ENCODE measurements around the gene SRGAP1.

DNA sequence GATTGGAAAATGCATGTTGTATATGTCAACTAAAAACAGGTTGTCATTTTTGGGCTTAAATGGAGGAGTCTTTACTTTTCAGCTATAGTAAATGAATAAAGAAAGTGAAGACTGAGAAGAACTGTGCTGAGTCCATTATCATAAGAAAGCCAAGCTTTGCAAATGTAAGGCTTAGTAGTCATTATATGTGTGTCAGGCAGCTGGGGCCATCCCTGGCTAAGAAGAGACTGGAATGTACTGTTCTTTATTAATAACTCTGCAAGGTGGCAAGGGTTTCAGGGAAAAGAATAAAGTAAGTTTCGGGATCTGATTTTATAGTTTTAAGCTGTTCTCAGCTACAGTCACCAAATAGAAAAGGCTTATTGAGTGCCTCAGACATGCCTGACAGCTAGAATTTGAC, 48.7 kb downstream of the SRGAP1 start:
- TF ChIP-seq, protein P1, sequence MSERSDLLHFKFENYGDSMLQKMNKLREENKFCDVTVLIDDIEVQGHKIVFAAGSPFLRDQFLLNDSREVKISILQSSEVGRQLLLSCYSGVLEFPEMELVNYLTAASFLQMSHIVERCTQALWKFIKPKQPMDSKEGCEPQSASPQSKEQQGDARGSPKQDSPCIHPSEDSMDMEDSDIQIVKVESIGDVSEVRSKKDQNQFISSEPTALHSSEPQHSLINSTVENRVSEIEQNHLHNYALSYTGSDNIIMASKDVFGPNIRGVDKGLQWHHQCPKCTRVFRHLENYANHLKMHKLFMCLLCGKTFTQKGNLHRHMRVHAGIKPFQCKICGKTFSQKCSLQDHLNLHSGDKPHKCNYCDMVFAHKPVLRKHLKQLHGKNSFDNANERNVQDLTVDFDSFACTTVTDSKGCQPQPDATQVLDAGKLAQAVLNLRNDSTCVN (tag by site-specific recombination; optimal IDR thresholded peaks at IDR 0.05): no peak
- TF ChIP-seq ZNF76 (tag by site-specific recombination; IDR thresholded peaks at IDR 0.05; ENCODE audit: borderline replicate concordance, low read depth): no peak
- no peak for TF ChIP-seq SETDB1 (IDR thresholded peaks at IDR 0.05; ENCODE audit: insufficient read length, low read length)
- no peak for TF ChIP-seq ZNF600 (tag by site-specific recombination; IDR thresholded peaks at IDR 0.05)
- TF ChIP-seq ZBTB7A (tag by site-specific recombination; IDR thresholded peaks at IDR 0.05; ENCODE audit: low read depth): no peak
- TF ChIP-seq ZNF792 (tag by site-specific recombination; IDR thresholded peaks at IDR 0.05): no peak
- TF ChIP-seq, protein P2, sequence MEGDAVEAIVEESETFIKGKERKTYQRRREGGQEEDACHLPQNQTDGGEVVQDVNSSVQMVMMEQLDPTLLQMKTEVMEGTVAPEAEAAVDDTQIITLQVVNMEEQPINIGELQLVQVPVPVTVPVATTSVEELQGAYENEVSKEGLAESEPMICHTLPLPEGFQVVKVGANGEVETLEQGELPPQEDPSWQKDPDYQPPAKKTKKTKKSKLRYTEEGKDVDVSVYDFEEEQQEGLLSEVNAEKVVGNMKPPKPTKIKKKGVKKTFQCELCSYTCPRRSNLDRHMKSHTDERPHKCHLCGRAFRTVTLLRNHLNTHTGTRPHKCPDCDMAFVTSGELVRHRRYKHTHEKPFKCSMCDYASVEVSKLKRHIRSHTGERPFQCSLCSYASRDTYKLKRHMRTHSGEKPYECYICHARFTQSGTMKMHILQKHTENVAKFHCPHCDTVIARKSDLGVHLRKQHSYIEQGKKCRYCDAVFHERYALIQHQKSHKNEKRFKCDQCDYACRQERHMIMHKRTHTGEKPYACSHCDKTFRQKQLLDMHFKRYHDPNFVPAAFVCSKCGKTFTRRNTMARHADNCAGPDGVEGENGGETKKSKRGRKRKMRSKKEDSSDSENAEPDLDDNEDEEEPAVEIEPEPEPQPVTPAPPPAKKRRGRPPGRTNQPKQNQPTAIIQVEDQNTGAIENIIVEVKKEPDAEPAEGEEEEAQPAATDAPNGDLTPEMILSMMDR (tag by site-specific recombination; IDR thresholded peaks at IDR 0.05): no peak
- no peak for TF ChIP-seq ZNF777 (tag by site-specific recombination; IDR thresholded peaks at IDR 0.05; ENCODE audit: borderline replicate concordance)
